SK-N-SH treated with all-trans-retinoic acid at 6 μM for 48 hours (cell line): ENCODE results near the gene DDN.
A peak's percentile ranks its signal among the peaks of the same experiment; 100 is the strongest.

Experiments used
- ATAC-seq: fragments of 200-7000 bp; cut with Tn5 transposase; 3 replicates; pipeline ENCODE4 v1.9.1; 2020; ENCODE audit warnings: mild to moderate bottlenecking, moderate library complexity
- ARNTL ChIP-seq: fragments of 450-650 bp; formaldehyde crosslinking; IDR thresholded peaks from 2 replicates; pipeline ENCODE4 v1.5.0; 2020; ENCODE audit warnings: low read depth, mild to moderate bottlenecking, moderate library complexity, borderline replicate concordance
- BACH2 ChIP-seq: fragments of 250-450 bp; sonication (Bioruptor Pico); IDR thresholded peaks from 2 replicates; pipeline ENCODE4 v1.9.0; 2021; ENCODE audit warnings: mild to moderate bottlenecking, borderline replicate concordance
- CSDC2 ChIP-seq: fragments of 250-450 bp; sonication (Bioruptor Pico); IDR thresholded peaks from 2 replicates; pipeline ENCODE4 v1.5.0; 2020; ENCODE audit warnings: mild to moderate bottlenecking, moderate library complexity
- ESRRG ChIP-seq: fragments of 250-450 bp; sonication (Bioruptor Pico); IDR thresholded peaks from 2 replicates; pipeline ENCODE4 v1.6.1; 2021; ENCODE audit warnings: mild to moderate bottlenecking
- PPARA ChIP-seq: fragments of 250-450 bp; sonication (Bioruptor Pico); IDR thresholded peaks from 2 replicates; pipeline ENCODE4 v1.5.0; 2020; ENCODE audit warnings: mild to moderate bottlenecking, borderline replicate concordance
- RARB ChIP-seq: fragments of 250-450 bp; sonication (Bioruptor Pico); IDR thresholded peaks from 2 replicates; pipeline ENCODE4 v1.8.0; 2021; ENCODE audit warnings: mild to moderate bottlenecking, moderate library complexity
- SNAI2 ChIP-seq: fragments of 250-450 bp; sonication (Bioruptor Pico); IDR thresholded peaks from 2 replicates; pipeline ENCODE4 v1.5.0; 2020; ENCODE audit warnings: mild to moderate bottlenecking, moderate library complexity
- TOX ChIP-seq: fragments of 250-450 bp; sonication (Bioruptor Pico); IDR thresholded peaks from 2 replicates; pipeline ENCODE4 v1.8.0; 2021; ENCODE audit warnings: mild to moderate bottlenecking, moderate library complexity, borderline replicate concordance
- ZC3H10 ChIP-seq: fragments of 250-450 bp; sonication (Bioruptor Pico); IDR thresholded peaks from 2 replicates; pipeline ENCODE4 v1.5.1; 2021; ENCODE audit warnings: mild to moderate bottlenecking, moderate library complexity
- ZFP3 ChIP-seq: fragments of 250-450 bp; sonication (Bioruptor Pico); IDR thresholded peaks from 2 replicates; pipeline ENCODE4 v1.5.0; 2020; ENCODE audit warnings: mild to moderate bottlenecking, moderate library complexity
- ZNF565 ChIP-seq: fragments of 450-650 bp; formaldehyde crosslinking; conservative IDR thresholded peaks from 2 replicates; pipeline ENCODE4 v1.5.0; 2020; ENCODE audit warnings: low read depth, mild to moderate bottlenecking, moderate library complexity
- ZNF70 ChIP-seq: fragments of 450-650 bp; formaldehyde crosslinking; IDR thresholded peaks from 2 replicates; pipeline ENCODE4 v1.5.0; 2020; ENCODE audit warnings: mild to moderate bottlenecking, moderate library complexity
- ZNF8 ChIP-seq: fragments of 450-650 bp; formaldehyde crosslinking; IDR thresholded peaks from 2 replicates; pipeline ENCODE4 v1.5.0; 2020; ENCODE audit warnings: mild to moderate bottlenecking, moderate library complexity
- TF ChIP-seq, protein P1 (sequence below): fragments of 250-450 bp; sonication (Bioruptor Pico); IDR thresholded peaks from 2 replicates; pipeline ENCODE4 v1.5.1; 2021; ENCODE audit warnings: mild to moderate bottlenecking, moderate library complexity
- TF ChIP-seq, protein P2 (sequence below): fragments of 250-450 bp; sonication (Bioruptor Pico); IDR thresholded peaks from 2 replicates; pipeline ENCODE4 v1.5.0; 2020; ENCODE audit warnings: mild to moderate bottlenecking, moderate library complexity
- TF ChIP-seq, protein P3 (sequence below): fragments of 250-450 bp; sonication (Bioruptor Pico); IDR thresholded peaks from 2 replicates; pipeline ENCODE4 v1.8.0; 2020; ENCODE audit warnings: mild to moderate bottlenecking, moderate library complexity, borderline replicate concordance
- TF ChIP-seq, protein P4 (sequence below): fragments of 250-450 bp; sonication (Bioruptor Pico); IDR thresholded peaks from 2 replicates; pipeline ENCODE4 v1.5.1; 2020; ENCODE audit warnings: low read depth, mild to moderate bottlenecking, moderate library complexity
- TF ChIP-seq, protein P5 (sequence below): fragments of 250-450 bp; sonication (Bioruptor Pico); IDR thresholded peaks from 2 replicates; pipeline ENCODE4 v1.8.0; 2021; ENCODE audit warnings: low read depth, mild to moderate bottlenecking, moderate library complexity, borderline replicate concordance

DDN gene

DNA sequence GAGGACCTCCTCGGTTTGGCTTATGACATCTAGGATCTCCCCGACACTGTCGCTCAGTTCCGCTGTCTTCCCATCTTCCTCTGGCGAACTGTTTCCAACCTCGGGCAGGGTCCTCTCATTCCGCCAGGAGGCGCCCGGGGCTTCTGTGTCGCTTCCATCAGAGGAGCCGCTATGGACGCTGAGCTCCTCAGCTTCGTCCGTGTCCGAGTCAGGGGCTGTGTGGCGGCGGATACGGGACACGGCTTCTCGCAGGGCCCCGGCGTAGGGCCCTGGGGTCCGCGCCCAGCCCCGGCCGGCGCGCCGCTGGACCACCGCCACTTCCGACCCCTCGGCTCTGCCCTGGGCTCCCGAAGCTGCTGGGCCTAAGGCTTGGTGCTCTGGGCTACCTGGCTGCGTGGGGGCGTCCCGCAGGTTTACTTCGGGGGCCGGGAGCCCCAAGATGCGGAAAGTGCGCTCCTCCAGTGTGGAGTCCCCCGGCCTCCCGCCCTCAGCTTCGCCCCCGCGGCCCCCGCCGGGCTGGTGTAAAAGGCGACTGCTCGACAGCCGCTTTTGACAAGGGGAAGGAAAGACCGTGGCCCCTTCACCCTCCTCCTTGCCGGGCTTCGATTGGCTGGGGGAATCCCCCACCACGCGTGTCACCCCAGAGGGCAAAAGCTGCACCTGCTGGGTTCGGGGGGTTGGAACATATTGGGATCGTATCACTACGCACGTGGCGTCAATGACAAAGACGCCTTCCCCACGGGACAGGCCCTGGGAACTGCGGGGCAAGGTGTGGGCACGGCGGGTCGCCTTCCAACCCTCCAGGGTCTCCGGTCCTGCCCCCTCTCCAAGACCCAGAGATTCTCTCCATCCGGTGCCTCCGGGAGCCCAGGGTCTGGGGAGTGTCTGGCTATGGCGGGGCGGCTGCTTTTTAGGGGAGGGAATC, 2.1 kb downstream of the DDN start:
- peak; percentile 59 for ATAC-seq
- TF ChIP-seq ARNTL (CRISPR knock-in tag) (no peak), BACH2 (CRISPR knock-in tag) (no peak), TOX (CRISPR knock-in tag) (no peak), PPARA (CRISPR knock-in tag) (no peak), SNAI2 (no peak), CSDC2 (no peak), ZNF565 (CRISPR knock-in tag) (no peak), ZFP3 (CRISPR knock-in tag) (no peak), ZNF70 (CRISPR knock-in tag) (no peak), ESRRG (CRISPR knock-in tag) (no peak), RARB (CRISPR knock-in tag) (no peak)
- TF ChIP-seq, protein P1, sequence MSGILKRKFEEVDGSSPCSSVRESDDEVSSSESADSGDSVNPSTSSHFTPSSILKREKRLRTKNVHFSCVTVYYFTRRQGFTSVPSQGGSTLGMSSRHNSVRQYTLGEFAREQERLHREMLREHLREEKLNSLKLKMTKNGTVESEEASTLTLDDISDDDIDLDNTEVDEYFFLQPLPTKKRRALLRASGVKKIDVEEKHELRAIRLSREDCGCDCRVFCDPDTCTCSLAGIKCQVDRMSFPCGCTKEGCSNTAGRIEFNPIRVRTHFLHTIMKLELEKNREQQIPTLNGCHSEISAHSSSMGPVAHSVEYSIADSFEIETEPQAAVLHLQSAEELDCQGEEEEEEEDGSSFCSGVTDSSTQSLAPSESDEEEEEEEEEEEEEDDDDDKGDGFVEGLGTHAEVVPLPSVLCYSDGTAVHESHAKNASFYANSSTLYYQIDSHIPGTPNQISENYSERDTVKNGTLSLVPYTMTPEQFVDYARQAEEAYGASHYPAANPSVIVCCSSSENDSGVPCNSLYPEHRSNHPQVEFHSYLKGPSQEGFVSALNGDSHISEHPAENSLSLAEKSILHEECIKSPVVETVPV (CRISPR knock-in tag): no peak
- TF ChIP-seq, protein P2, sequence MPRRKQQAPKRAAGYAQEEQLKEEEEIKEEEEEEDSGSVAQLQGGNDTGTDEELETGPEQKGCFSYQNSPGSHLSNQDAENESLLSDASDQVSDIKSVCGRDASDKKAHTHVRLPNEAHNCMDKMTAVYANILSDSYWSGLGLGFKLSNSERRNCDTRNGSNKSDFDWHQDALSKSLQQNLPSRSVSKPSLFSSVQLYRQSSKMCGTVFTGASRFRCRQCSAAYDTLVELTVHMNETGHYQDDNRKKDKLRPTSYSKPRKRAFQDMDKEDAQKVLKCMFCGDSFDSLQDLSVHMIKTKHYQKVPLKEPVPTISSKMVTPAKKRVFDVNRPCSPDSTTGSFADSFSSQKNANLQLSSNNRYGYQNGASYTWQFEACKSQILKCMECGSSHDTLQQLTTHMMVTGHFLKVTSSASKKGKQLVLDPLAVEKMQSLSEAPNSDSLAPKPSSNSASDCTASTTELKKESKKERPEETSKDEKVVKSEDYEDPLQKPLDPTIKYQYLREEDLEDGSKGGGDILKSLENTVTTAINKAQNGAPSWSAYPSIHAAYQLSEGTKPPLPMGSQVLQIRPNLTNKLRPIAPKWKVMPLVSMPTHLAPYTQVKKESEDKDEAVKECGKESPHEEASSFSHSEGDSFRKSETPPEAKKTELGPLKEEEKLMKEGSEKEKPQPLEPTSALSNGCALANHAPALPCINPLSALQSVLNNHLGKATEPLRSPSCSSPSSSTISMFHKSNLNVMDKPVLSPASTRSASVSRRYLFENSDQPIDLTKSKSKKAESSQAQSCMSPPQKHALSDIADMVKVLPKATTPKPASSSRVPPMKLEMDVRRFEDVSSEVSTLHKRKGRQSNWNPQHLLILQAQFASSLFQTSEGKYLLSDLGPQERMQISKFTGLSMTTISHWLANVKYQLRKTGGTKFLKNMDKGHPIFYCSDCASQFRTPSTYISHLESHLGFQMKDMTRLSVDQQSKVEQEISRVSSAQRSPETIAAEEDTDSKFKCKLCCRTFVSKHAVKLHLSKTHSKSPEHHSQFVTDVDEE: no peak
- TF ChIP-seq, protein P3, sequence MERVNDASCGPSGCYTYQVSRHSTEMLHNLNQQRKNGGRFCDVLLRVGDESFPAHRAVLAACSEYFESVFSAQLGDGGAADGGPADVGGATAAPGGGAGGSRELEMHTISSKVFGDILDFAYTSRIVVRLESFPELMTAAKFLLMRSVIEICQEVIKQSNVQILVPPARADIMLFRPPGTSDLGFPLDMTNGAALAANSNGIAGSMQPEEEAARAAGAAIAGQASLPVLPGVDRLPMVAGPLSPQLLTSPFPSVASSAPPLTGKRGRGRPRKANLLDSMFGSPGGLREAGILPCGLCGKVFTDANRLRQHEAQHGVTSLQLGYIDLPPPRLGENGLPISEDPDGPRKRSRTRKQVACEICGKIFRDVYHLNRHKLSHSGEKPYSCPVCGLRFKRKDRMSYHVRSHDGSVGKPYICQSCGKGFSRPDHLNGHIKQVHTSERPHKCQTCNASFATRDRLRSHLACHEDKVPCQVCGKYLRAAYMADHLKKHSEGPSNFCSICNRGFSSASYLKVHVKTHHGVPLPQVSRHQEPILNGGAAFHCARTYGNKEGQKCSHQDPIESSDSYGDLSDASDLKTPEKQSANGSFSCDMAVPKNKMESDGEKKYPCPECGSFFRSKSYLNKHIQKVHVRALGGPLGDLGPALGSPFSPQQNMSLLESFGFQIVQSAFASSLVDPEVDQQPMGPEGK (CRISPR knock-in tag): no peak
- TF ChIP-seq, protein P4, sequence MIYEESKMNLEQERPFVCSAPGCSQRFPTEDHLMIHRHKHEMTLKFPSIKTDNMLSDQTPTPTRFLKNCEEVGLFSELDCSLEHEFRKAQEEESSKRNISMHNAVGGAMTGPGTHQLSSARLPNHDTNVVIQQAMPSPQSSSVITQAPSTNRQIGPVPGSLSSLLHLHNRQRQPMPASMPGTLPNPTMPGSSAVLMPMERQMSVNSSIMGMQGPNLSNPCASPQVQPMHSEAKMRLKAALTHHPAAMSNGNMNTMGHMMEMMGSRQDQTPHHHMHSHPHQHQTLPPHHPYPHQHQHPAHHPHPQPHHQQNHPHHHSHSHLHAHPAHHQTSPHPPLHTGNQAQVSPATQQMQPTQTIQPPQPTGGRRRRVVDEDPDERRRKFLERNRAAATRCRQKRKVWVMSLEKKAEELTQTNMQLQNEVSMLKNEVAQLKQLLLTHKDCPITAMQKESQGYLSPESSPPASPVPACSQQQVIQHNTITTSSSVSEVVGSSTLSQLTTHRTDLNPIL (CRISPR knock-in tag): no peak

DNA sequence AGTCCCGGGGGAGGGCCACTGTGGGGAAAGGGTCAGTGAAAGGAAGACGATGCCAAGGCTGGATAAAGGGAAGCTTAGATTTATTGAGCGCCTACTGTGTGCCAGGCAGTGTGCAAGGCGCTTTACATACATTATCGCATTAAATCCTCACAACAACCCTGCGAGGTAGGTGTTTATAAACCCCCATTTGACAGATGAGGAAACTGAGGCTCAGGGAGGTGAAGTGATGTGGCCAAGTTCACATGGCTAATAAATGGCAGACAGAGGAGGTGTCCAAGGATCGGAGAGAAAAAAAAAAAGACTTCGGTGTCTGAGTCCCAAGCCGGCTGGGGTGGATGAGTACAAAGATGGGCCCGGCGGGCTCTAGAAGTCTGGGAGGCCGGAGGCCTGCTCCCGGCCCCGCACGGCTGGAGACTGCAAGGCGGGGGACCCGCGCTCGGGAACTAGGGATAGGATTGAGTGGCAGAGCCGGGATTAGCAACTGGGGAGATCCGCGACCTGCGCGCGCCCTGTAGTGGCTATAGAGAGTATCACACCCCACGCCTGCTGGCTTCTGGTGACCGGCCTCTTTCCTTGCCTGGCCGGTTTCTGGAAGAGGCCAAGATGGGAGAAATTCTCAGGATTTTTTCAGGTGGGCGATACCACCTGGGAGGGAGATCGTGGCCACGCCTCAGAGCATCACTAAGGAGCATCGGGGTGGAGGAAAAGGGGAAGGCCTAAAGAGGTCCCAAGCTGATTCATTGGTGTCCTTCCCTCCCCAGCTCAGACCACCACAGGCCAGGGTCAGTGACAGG, 3.9 kb downstream of the DDN start:
- ATAC-seq: peak; percentile 78
- TF ChIP-seq, protein P5, sequence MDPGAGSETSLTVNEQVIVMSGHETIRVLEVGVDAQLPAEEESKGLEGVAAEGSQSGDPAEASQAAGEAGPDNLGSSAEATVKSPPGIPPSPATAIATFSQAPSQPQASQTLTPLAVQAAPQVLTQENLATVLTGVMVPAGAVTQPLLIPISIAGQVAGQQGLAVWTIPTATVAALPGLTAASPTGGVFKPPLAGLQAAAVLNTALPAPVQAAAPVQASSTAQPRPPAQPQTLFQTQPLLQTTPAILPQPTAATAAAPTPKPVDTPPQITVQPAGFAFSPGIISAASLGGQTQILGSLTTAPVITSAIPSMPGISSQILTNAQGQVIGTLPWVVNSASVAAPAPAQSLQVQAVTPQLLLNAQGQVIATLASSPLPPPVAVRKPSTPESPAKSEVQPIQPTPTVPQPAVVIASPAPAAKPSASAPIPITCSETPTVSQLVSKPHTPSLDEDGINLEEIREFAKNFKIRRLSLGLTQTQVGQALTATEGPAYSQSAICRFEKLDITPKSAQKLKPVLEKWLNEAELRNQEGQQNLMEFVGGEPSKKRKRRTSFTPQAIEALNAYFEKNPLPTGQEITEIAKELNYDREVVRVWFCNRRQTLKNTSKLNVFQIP (CRISPR knock-in tag): no peak
- no peak for TF ChIP-seq ZC3H10 (CRISPR knock-in tag)
- TF ChIP-seq ESRRG (CRISPR knock-in tag): no peak
- no peak for TF ChIP-seq ZNF565 (CRISPR knock-in tag)
- TF ChIP-seq, protein P1 (CRISPR knock-in tag): no peak
- no peak for TF ChIP-seq ZFP3 (CRISPR knock-in tag)
- TF ChIP-seq, protein P2: no peak
- TF ChIP-seq RARB (CRISPR knock-in tag): no peak
- TF ChIP-seq PPARA (CRISPR knock-in tag): no peak
- TF ChIP-seq, protein P3 (CRISPR knock-in tag): no peak
- TF ChIP-seq ZNF8 (CRISPR knock-in tag): no peak
